PC-3 (cell line): ENCODE results near the gene PDK4. TPM values are rescaled to one million over a fixed set of nuclear protein-coding genes. Genes with fewer than 3 reads are reported as not detected.

Source experiments
- ATAC-seq: fragments of 200-7000 bp; cut with Tn5 transposase; 2 replicates; pipeline ENCODE4 v1.9.1; 2020; ENCODE audit warnings: mild to moderate bottlenecking, moderate library complexity
- BruUV-seq: library from RNA; stranded (reverse); fragments of 400-500 nt; replicated peaks from 2 replicates; lab custom pipeline; 2021; lab: Mats Ljungman, UMichigan
- CTCF ChIA-PET: fragments of 300-600 bp; sonication (Branson Sonifier 250); formaldehyde crosslinking; loops from one replicate; lab custom pipeline; 2022; ENCODE audit warnings: antibody characterized with exemption; lab: Charles Lee
- POLR2A ChIA-PET: fragments of 300-600 bp; sonication (Branson Sonifier 250); formaldehyde crosslinking; loops from one replicate; lab custom pipeline; 2022; ENCODE audit warnings: antibody characterized with exemption; ENCODE audit not compliant: unreplicated experiment; lab: Charles Lee
- DNase-seq: peaks from one replicate; pipeline ENCODE4 v3.0.0-alpha.2; 2015
- H2AFZ ChIP-seq: fragments of 300-600 bp; sonication (generic); 2 replicates; pipeline ENCODE4 v1.6.0; 2016; ENCODE audit warnings: antibody characterized with exemption, low read length
- H3F3A ChIP-seq: fragments of 300-600 bp; sonication (generic); one replicate; pipeline ENCODE4 v1.6.0; 2017; ENCODE audit warnings: antibody characterized with exemption, low read length, control low read depth, mild to moderate bottlenecking; ENCODE audit not compliant: unreplicated experiment
- H3K27ac ChIP-seq: fragments of 300-600 bp; sonication (generic); 2 replicates; pipeline ENCODE4 v1.5.1; 2016; ENCODE audit warnings: mild to moderate bottlenecking, low read length
- H3K27me3 ChIP-seq: fragments of 300-600 bp; sonication (generic); 2 replicates; pipeline ENCODE4 v1.6.1; 2016; ENCODE audit warnings: low read length, mixed read lengths
- H3K36me3 ChIP-seq: fragments of 300-600 bp; sonication (generic); 2 replicates; pipeline ENCODE4 v1.6.1; 2016; ENCODE audit warnings: low read depth, mixed run types, low read length, mixed read lengths
- H3K4me1 ChIP-seq: fragments of 300-600 bp; sonication (generic); 2 replicates; pipeline ENCODE4 v1.5.1; 2016; ENCODE audit warnings: low read length; ENCODE audit not compliant: insufficient read depth
- H3K4me2 ChIP-seq: fragments of 300-600 bp; sonication (generic); 2 replicates; pipeline ENCODE4 v1.6.0; 2016; ENCODE audit warnings: low read length
- H3K4me3 ChIP-seq: fragments of 300-600 bp; sonication (generic); 2 replicates; pipeline ENCODE4 v1.5.1; 2016; ENCODE audit warnings: mild to moderate bottlenecking, low read length, mixed read lengths
- H3K79me2 ChIP-seq: fragments of 300-600 bp; sonication (generic); 2 replicates; pipeline ENCODE4 v1.6.1; 2017; ENCODE audit warnings: low read length, mixed read lengths
- H3K9ac ChIP-seq: fragments of 300-600 bp; sonication (generic); 2 replicates; pipeline ENCODE4 v1.6.0; 2016; ENCODE audit warnings: mild to moderate bottlenecking, low read length
- H3K9me2 ChIP-seq: fragments of 300-600 bp; sonication (generic); replicated peaks from 2 replicates; pipeline ENCODE4 v1.6.1; 2016; ENCODE audit warnings: mixed run types, low read length, mixed read lengths
- H3K9me3 ChIP-seq: fragments of 300-600 bp; sonication (generic); 2 replicates; pipeline ENCODE4 v1.6.1; 2016; ENCODE audit warnings: low read length, mixed read lengths
- H4K20me1 ChIP-seq: fragments of 300-600 bp; sonication (generic); 2 replicates; pipeline ENCODE4 v1.6.1; 2016; ENCODE audit warnings: low read length, mixed read lengths
- CTCF ChIP-seq: fragments of 300-600 bp; sonication (generic); conservative IDR thresholded peaks from 2 replicates; pipeline ENCODE4 v1.5.1; 2017; ENCODE audit warnings: antibody characterized with exemption, low read depth, mild to moderate bottlenecking, low read length
- EZH2 ChIP-seq: fragments of 300-600 bp; sonication (generic); IDR thresholded peaks from one replicate; pipeline ENCODE4 v1.6.1; 2017; ENCODE audit warnings: antibody characterized with exemption, mild to moderate bottlenecking, low read length; ENCODE audit not compliant: unreplicated experiment
- EZH2phosphoT487 ChIP-seq: fragments of 300-600 bp; sonication (generic); IDR thresholded peaks from 2 replicates; pipeline ENCODE4 v1.6.1; 2018; ENCODE audit warnings: mild to moderate bottlenecking, antibody characterized with exemption, low read length, borderline replicate concordance
- intact Hi-C: fragments of 100-400 bp; cut with micrococcal nuclease; formaldehyde crosslinking; loops from 2 replicates; pipeline ENCODE4 v1.9.0; 2023
- total RNA-seq: library from RNA; depleted of rRNA; stranded (reverse); fragments of >200 nt; gene quantifications from 2 replicates; pipeline ENCODE4 v1.2.3, GENCODE V29; 2014

PDK4 gene
- total RNA-seq, 1 experiment from 2014 or later = 3.2 TPM

GRCh38 chr7:95544171-95544570 lies 52.1 kb downstream of the PDK4 start:
- intact Hi-C loops = no loop called here
- no peaks in the 10 kb centered on the region for H3K9me2 ChIP-seq
- no peak for TF ChIP-seq EZH2phosphoT487
- H3K4me1 ChIP-seq = peaks cover 20% of the 10 kb centered on the region
- H3K9ac ChIP-seq = no peak overlapping the region
- DNase-seq = no peak
- H2AFZ ChIP-seq = no peak overlapping the region
- no peaks in the 10 kb centered on the region for H3K9me3 ChIP-seq
- no peaks in the 10 kb centered on the region for H4K20me1 ChIP-seq
- H3F3A ChIP-seq = peaks cover 3% of the 10 kb centered on the region
- CTCF ChIA-PET = interaction anchor here (0.5 to 2.2 kb wide), 8 partner anchors 89 to 923 kb away, joined by 3 to 52 read pairs (median 4); no protein-coding TSS in a partner anchor
- no TSS peak for BruUV-seq
- H3K4me3 ChIP-seq = no peak overlapping the region
- POLR2A ChIA-PET = interaction anchor here (0.9 kb wide), 1 partner anchor 21 kb away, joined by 3 read pairs; no protein-coding TSS in a partner anchor
- no peak for ATAC-seq
- H3K27me3 ChIP-seq = peaks cover 25% of the 10 kb centered on the region
- H3K4me2 ChIP-seq = no peak overlapping the region
- no peak overlapping the region for H3K27ac ChIP-seq
- no peaks in the 10 kb centered on the region for H3K79me2 ChIP-seq
- no peaks in the 10 kb centered on the region for H3K36me3 ChIP-seq

- POLR2A ChIA-PET = no interaction called here
- H3K27ac ChIP-seq = no peak overlapping the region
- no peak for ATAC-seq
- H3K27me3 ChIP-seq = peaks cover 34% of the 10 kb centered on the region
- H3K79me2 ChIP-seq = no peaks in the 10 kb centered on the region
- intact Hi-C loops = no loop called here
- H3K9me2 ChIP-seq = no peaks in the 10 kb centered on the region
- H4K20me1 ChIP-seq = no peaks in the 10 kb centered on the region
- peaks cover 3% of the 10 kb centered on the region for H3F3A ChIP-seq
- H3K9ac ChIP-seq = no peak overlapping the region
- CTCF ChIA-PET = interaction anchor here (0.6 kb wide), 3 partner anchors 31 to 144 kb away, joined by 3 to 4 read pairs (median 3); no protein-coding TSS in a partner anchor
- peaks cover 15% of the 10 kb centered on the region for H3K4me1 ChIP-seq
- no peak overlapping the region for H2AFZ ChIP-seq
- no TSS peak for BruUV-seq
- TF ChIP-seq CTCF (no peak), EZH2phosphoT487 (no peak), EZH2 (no peak)
- no peaks in the 10 kb centered on the region for H3K36me3 ChIP-seq
- DNase-seq = no peak
- H3K4me3 ChIP-seq = no peak overlapping the region
- no peaks in the 10 kb centered on the region for H3K9me3 ChIP-seq
- H3K4me2 ChIP-seq = no peak overlapping the region
Observed at GRCh38 chr7:95543312-95543711, 53.0 kb downstream of the PDK4 start.

GRCh38 chr7:95540366-95540765 lies 56.0 kb downstream of the PDK4 start:
- peaks cover 58% of the 10 kb centered on the region for H3K27me3 ChIP-seq
- H3K4me2 ChIP-seq = no peak overlapping the region
- CTCF ChIA-PET = no interaction called here
- H4K20me1 ChIP-seq = no peaks in the 10 kb centered on the region
- no peak for ATAC-seq
- TF ChIP-seq EZH2phosphoT487 (no peak), CTCF (no peak), EZH2 (no peak)
- no peak overlapping the region for H3K4me3 ChIP-seq
- H3F3A ChIP-seq = no peaks in the 10 kb centered on the region
- POLR2A ChIA-PET = no interaction called here
- BruUV-seq = no TSS peak
- H2AFZ ChIP-seq = no peak overlapping the region
- no peak overlapping the region for H3K27ac ChIP-seq
- no peaks in the 10 kb centered on the region for H3K9me2 ChIP-seq
- H3K79me2 ChIP-seq = no peaks in the 10 kb centered on the region
- no peaks in the 10 kb centered on the region for H3K36me3 ChIP-seq
- H3K4me1 ChIP-seq = peaks cover 3% of the 10 kb centered on the region
- no peak for DNase-seq
- H3K9ac ChIP-seq = no peak overlapping the region
- H3K9me3 ChIP-seq = no peaks in the 10 kb centered on the region
- intact Hi-C loops = no loop called here
